HCT116 (cell line): ENCODE data around the gene REN.

Experiments used
- FOSL1 ChIP-seq: IDR thresholded peaks from 2 replicates; pipeline ENCODE4 v1.6.1; 2012; ENCODE audit warnings: low read depth
- POLR2AphosphoS5 ChIP-seq: IDR thresholded peaks from 2 replicates; pipeline ENCODE4 v1.6.1; 2011; ENCODE audit warnings: mild to moderate bottlenecking, low read depth, low read length, moderate library complexity
- RAD21 ChIP-seq: IDR thresholded peaks from 2 replicates; pipeline ENCODE4 v1.6.1; 2012; ENCODE audit warnings: low read depth, mild to moderate bottlenecking
- SIN3A ChIP-seq: IDR thresholded peaks from 2 replicates; pipeline ENCODE4 v1.6.1; 2012; ENCODE audit warnings: low read depth
- TF ChIP-seq, protein P1 (sequence below): IDR thresholded peaks from 2 replicates; pipeline ENCODE4 v1.6.1; 2012; ENCODE audit warnings: low read depth
- TF ChIP-seq, protein P2 (sequence below), 3 experiments: fragments of 200-600 bp in 1 of 3; sonication (generic) in 1 of 3; IDR thresholded peaks in 2 of 3; conservative IDR thresholded peaks in 1 of 3; 2 replicates each; pipeline ENCODE4 v1.5.1; 2012 to 2017; ENCODE audit warnings: low read depth in 2 of 3, low read length in 2 of 3, antibody characterized with exemption in 1 of 3, borderline replicate concordance in 1 of 3, control low read depth in 1 of 3, mild to moderate bottlenecking in 1 of 3, mixed read lengths in 1 of 3, mixed run types in 1 of 3, moderate library complexity in 1 of 3; ENCODE audit not compliant: insufficient read depth in 1 of 3

- TF ChIP-seq, protein P1, sequence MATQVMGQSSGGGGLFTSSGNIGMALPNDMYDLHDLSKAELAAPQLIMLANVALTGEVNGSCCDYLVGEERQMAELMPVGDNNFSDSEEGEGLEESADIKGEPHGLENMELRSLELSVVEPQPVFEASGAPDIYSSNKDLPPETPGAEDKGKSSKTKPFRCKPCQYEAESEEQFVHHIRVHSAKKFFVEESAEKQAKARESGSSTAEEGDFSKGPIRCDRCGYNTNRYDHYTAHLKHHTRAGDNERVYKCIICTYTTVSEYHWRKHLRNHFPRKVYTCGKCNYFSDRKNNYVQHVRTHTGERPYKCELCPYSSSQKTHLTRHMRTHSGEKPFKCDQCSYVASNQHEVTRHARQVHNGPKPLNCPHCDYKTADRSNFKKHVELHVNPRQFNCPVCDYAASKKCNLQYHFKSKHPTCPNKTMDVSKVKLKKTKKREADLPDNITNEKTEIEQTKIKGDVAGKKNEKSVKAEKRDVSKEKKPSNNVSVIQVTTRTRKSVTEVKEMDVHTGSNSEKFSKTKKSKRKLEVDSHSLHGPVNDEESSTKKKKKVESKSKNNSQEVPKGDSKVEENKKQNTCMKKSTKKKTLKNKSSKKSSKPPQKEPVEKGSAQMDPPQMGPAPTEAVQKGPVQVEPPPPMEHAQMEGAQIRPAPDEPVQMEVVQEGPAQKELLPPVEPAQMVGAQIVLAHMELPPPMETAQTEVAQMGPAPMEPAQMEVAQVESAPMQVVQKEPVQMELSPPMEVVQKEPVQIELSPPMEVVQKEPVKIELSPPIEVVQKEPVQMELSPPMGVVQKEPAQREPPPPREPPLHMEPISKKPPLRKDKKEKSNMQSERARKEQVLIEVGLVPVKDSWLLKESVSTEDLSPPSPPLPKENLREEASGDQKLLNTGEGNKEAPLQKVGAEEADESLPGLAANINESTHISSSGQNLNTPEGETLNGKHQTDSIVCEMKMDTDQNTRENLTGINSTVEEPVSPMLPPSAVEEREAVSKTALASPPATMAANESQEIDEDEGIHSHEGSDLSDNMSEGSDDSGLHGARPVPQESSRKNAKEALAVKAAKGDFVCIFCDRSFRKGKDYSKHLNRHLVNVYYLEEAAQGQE = no peak
- TF ChIP-seq, protein P2, sequence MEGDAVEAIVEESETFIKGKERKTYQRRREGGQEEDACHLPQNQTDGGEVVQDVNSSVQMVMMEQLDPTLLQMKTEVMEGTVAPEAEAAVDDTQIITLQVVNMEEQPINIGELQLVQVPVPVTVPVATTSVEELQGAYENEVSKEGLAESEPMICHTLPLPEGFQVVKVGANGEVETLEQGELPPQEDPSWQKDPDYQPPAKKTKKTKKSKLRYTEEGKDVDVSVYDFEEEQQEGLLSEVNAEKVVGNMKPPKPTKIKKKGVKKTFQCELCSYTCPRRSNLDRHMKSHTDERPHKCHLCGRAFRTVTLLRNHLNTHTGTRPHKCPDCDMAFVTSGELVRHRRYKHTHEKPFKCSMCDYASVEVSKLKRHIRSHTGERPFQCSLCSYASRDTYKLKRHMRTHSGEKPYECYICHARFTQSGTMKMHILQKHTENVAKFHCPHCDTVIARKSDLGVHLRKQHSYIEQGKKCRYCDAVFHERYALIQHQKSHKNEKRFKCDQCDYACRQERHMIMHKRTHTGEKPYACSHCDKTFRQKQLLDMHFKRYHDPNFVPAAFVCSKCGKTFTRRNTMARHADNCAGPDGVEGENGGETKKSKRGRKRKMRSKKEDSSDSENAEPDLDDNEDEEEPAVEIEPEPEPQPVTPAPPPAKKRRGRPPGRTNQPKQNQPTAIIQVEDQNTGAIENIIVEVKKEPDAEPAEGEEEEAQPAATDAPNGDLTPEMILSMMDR (IDR thresholded peaks at IDR 0.05 in 2 of 3, conservative IDR thresholded peaks at IDR 0.05 in 1 of 3; ENCODE audit: borderline replicate concordance in 1 of 3, insufficient read depth in 1 of 3, low read depth in 2 of 3, low read length in 2 of 3) = no peak
- TF ChIP-seq FOSL1 = no peak
- no peak for TF ChIP-seq POLR2AphosphoS5
- no peak for TF ChIP-seq SIN3A
- no peak for TF ChIP-seq RAD21
Measured at GRCh38 chr1:204204944-204205343, 38.8 kb upstream of the REN start.
